GM12878 (cell line): Measurements from ENCODE around the gene PPM1D. TPM values are rescaled to one million over a fixed set of nuclear protein-coding genes. Genes with fewer than 3 reads are reported as not detected.

ENCODE experiments used
- ATAC-seq: fragments of 200-7000 bp; cut with Tn5 transposase; 3 replicates; pipeline ENCODE4 v1.9.1; 2020; ENCODE audit warnings: mild to moderate bottlenecking, moderate library complexity
- Bru-seq: library from RNA; stranded (reverse); fragments of 400-500 nt; gene quantifications from one replicate; lab custom pipeline; 2021; lab: Mats Ljungman, UMichigan
- BruChase-seq, 2 experiments: library from RNA; stranded (reverse); fragments of 400-500 nt; gene quantifications; one replicate each; lab custom pipeline; 2021; lab: Mats Ljungman, UMichigan
- BruUV-seq: library from RNA; stranded (reverse); fragments of 400-500 nt; replicated peaks from 2 replicates; lab custom pipeline; 2021; lab: Mats Ljungman, UMichigan
- CTCF ChIA-PET: fragments of 300-600 bp; sonication (Branson Sonifier 250); formaldehyde crosslinking; extraction: SDS; loops from one replicate; lab custom pipeline; 2021; ENCODE audit warnings: inconsistent platforms; lab: Yijun Ruan, JAX
- POLR2A ChIA-PET: fragments of 350-600 bp; formaldehyde crosslinking; extraction: SDS; loops from one replicate; lab custom pipeline; 2021; ENCODE audit warnings: inconsistent platforms; lab: Charles Lee
- RAD21 ChIA-PET: fragments of 300-600 bp; sonication (Branson Sonifier 250); formaldehyde crosslinking; loops from one replicate; lab custom pipeline; 2023; ENCODE audit warnings: antibody characterized with exemption; ENCODE audit not compliant: unreplicated experiment; lab: Charles Lee
- SMC1A ChIA-PET: fragments of 300-600 bp; sonication (Branson Sonifier 250); formaldehyde crosslinking; loops from one replicate; lab custom pipeline; 2023; ENCODE audit not compliant: unreplicated experiment, uncharacterized antibody; lab: Charles Lee
- DNase-seq: peaks from one replicate; pipeline ENCODE4 v3.0.0-alpha.2; 2011; ENCODE audit warnings: low read depth, low spot score
- FAIRE-seq: peaks from 3 replicates; lab custom pipeline; 2011; peaks lifted over from hg19 to GRCh38; lab: Jason Lieb, UNC
- H2AFZ ChIP-seq: 2 replicates; pipeline ENCODE4 v1.6.0; 2011; ENCODE audit warnings: low read depth, low read length, control low read depth; ENCODE audit not compliant: control insufficient read depth
- H3K27ac ChIP-seq: 2 replicates; pipeline ENCODE4 v1.5.1; 2011; ENCODE audit warnings: control low read depth; ENCODE audit not compliant: control insufficient read depth, insufficient read depth
- H3K27me3 ChIP-seq, 2 experiments: replicated peaks in 1 of 2; 2 replicates each; pipeline versions ENCODE4 v1.6.0 to v1.6.1; 2011; ENCODE audit warnings: low read length in 1 of 2; ENCODE audit not compliant: control insufficient read depth in 2 of 2, insufficient read depth in 2 of 2
- H3K36me3 ChIP-seq, 2 experiments: 2 replicates each; pipeline ENCODE4 v1.5.1; 2011; ENCODE audit warnings: low read length in 1 of 2; ENCODE audit not compliant: control insufficient read depth in 2 of 2, insufficient read depth in 2 of 2
- H3K4me1 ChIP-seq: 2 replicates; pipeline ENCODE4 v1.6.1; 2011; ENCODE audit warnings: mild to moderate bottlenecking, low read length, moderate library complexity, mixed read lengths; ENCODE audit not compliant: control insufficient read depth, insufficient read depth
- H3K4me2 ChIP-seq: 2 replicates; pipeline ENCODE4 v1.6.0; 2011; ENCODE audit warnings: control low read depth; ENCODE audit not compliant: control insufficient read depth, insufficient read depth
- H3K4me3 ChIP-seq: fragments of 200-600 bp; sonication (generic); 2 replicates; pipeline ENCODE4 v1.5.1; 2016
- H3K79me2 ChIP-seq: 2 replicates; pipeline ENCODE4 v1.6.0; 2011; ENCODE audit warnings: low read length; ENCODE audit not compliant: control insufficient read depth, insufficient read depth
- H3K9ac ChIP-seq: 2 replicates; pipeline ENCODE4 v1.8.0; 2011; ENCODE audit warnings: low read length, control low read depth, mixed read lengths; ENCODE audit not compliant: control insufficient read depth, insufficient read depth
- H3K9me3 ChIP-seq: replicated peaks from 3 replicates; pipeline ENCODE4 v1.5.1; 2011; ENCODE audit warnings: mild to moderate bottlenecking, low read length; ENCODE audit not compliant: control insufficient read depth, insufficient read depth
- H4K20me1 ChIP-seq: 2 replicates; pipeline ENCODE4 v1.6.0; 2011; ENCODE audit not compliant: control insufficient read depth, insufficient read depth
- CREB1 ChIP-seq: IDR thresholded peaks from 2 replicates; pipeline ENCODE4 v1.6.1; 2012; ENCODE audit warnings: low read depth, mild to moderate bottlenecking, inconsistent platforms
- EGR1 ChIP-seq, 2 experiments: IDR thresholded peaks; 1 replicate in 1 of 2; 2 replicates in 1 of 2; pipeline ENCODE4 v1.6.1; 2011 to 2012; ENCODE audit warnings: low read depth in 2 of 2, low read length in 2 of 2, borderline replicate concordance in 1 of 2, mild to moderate bottlenecking in 1 of 2, moderate library complexity in 1 of 2
- ELK1 ChIP-seq: IDR thresholded peaks from 2 replicates; pipeline ENCODE4 v1.6.1; 2012; ENCODE audit warnings: low read depth, low read length, improper control_type of control experiment
- GATAD2B ChIP-seq: fragments of 450-650 bp; conservative IDR thresholded peaks from 2 replicates; pipeline ENCODE4 v1.6.1; 2017; ENCODE audit warnings: low read depth, mild to moderate bottlenecking, moderate library complexity
- MYC ChIP-seq: IDR thresholded peaks from 2 replicates; pipeline ENCODE4 v1.6.1; 2011; ENCODE audit warnings: mild to moderate bottlenecking, low read length, moderate library complexity, inconsistent platforms; ENCODE audit not compliant: insufficient read depth, insufficient replicate concordance, insufficient read length, severe bottlenecking
- NFYB ChIP-seq: IDR thresholded peaks from 2 replicates; pipeline ENCODE4 v1.6.1; 2011; ENCODE audit warnings: low read depth, mild to moderate bottlenecking, low read length, improper control_type of control experiment, moderate library complexity; ENCODE audit not compliant: insufficient read depth
- PKNOX1 ChIP-seq: fragments of 450-650 bp; IDR thresholded peaks from 2 replicates; pipeline ENCODE4 v1.6.1; 2016; ENCODE audit warnings: mild to moderate bottlenecking
- PML ChIP-seq: IDR thresholded peaks from 2 replicates; pipeline ENCODE4 v1.6.1; 2012; ENCODE audit warnings: low read length, inconsistent platforms
- POLR2AphosphoS5 ChIP-seq: IDR thresholded peaks from 2 replicates; pipeline ENCODE4 v1.6.1; 2011; ENCODE audit warnings: mild to moderate bottlenecking, low read length, inconsistent platforms
- RUNX3 ChIP-seq: IDR thresholded peaks from 2 replicates; pipeline ENCODE4 v1.6.1; 2012; ENCODE audit warnings: low read length, inconsistent platforms
- TCF12 ChIP-seq: IDR thresholded peaks from 2 replicates; pipeline ENCODE4 v1.6.1; 2011; ENCODE audit warnings: low read depth, mild to moderate bottlenecking, low read length
- WRNIP1 ChIP-seq: IDR thresholded peaks from 2 replicates; pipeline ENCODE4 v1.6.1; 2011; ENCODE audit warnings: low read depth, low read length, improper control_type of control experiment, borderline replicate concordance
- WGBS: methylation state at CpG from one replicate; pipeline ENCODE4 v1.1.6; 2016; ENCODE audit warnings: low lambda C conversion rate; ENCODE audit not compliant: insufficient replicate concordance, insufficient coverage; ENCODE audit errors: missing lambda C conversion rate; 5-methylcytosine and 5-hydroxymethylcytosine counted together
- in situ Hi-C: fragments of 300-500 bp; cut with MboI; formaldehyde crosslinking; loops from 9 replicates; pipeline ENCODE4 v1.14.3; 2018; ENCODE audit warnings: mixed read lengths
- intact Hi-C: fragments of 100-400 bp; cut with micrococcal nuclease; formaldehyde crosslinking; loops from one replicate; pipeline ENCODE4 v1.14.2; 2022; ENCODE audit not compliant: unreplicated experiment
- long read RNA-seq, 2 experiments: library from polyadenylated mRNA; unstranded; transcript quantifications; one replicate each; pipeline ENCODE4 v2.0.0, GENCODE V29; 2019 to 2020
- polyA minus RNA-seq, 3 experiments: library from RNA; depleted of rRNA, polyadenylated mRNA; stranded (reverse); fragments of >200 nt; gene quantifications; 2 replicates each; pipeline ENCODE4 v1.2.3, GENCODE V29; 2011
- polyA plus RNA-seq, 11 experiments: library from polyadenylated mRNA; depleted of rRNA in 4 of 11; unstranded in 6 of 11; stranded (reverse) in 5 of 11; fragments of >200 nt; fragmentation: Nextera tagmentation in 4 of 11; fragmentation: Illumina TruSeq in 1 of 11; extraction: Ambion mirVana in 4 of 11; extraction: Trizol in 1 of 11; gene quantifications; 1 replicate in 1 of 11; 2 replicates in 10 of 11; pipeline versions ENCODE4 v1.2.1 to v1.2.3, GENCODE V29; 2011 to 2016; ENCODE audit warnings: inconsistent platforms in 2 of 11, missing spikeins in 2 of 11, low read depth in 1 of 11
- total RNA-seq, 4 experiments: library from RNA; depleted of rRNA in 3 of 4; stranded (reverse); fragments of >200 nt in 3 of 4; fragmentation: Illumina TruSeq in 1 of 4; extraction: Trizol in 1 of 4; gene quantifications; 2 replicates each; pipeline versions ENCODE4 v1.2.1 to v1.2.3, GENCODE V29; 2013 to 2021
- TF ChIP-seq, protein P1 (sequence below): fragments of 450-650 bp; IDR thresholded peaks from 2 replicates; pipeline ENCODE4 v1.6.1; 2016; ENCODE audit warnings: mild to moderate bottlenecking

The PPM1D gene
- total RNA-seq (2013; cell fraction: nucleolus; rRNA removed) = 13.2 and 14.1 TPM in 2 replicates
- 7.2 and 9.0 TPM in 2 replicates for total RNA-seq (2014; rRNA removed)
- total RNA-seq (2014; rRNA removed; fragmentation: Illumina TruSeq; extraction: Trizol) = 12.3 and 12.8 TPM in 2 replicates
- 15.9 and 16.9 TPM in 2 replicates for total RNA-seq (2021)
- 4.2 TPM for polyA plus RNA-seq (2011; ENCODE audit: low read depth)
- 9.2 and 9.3 TPM in 2 replicates for polyA plus RNA-seq (2011; rRNA removed)
- polyA plus RNA-seq (2011; cell fraction: cytosol; rRNA removed) = 6.8 and 6.9 TPM in 2 replicates
- polyA plus RNA-seq (2011; cell fraction: nucleus; rRNA removed) = 5.9 and 7.8 TPM in 2 replicates
- 6.1 TPM in 2 replicates for polyA plus RNA-seq (2012)
- 12.3 and 18.1 TPM in 2 replicates for polyA plus RNA-seq (2014; fragmentation: Illumina TruSeq; extraction: Trizol)
- 1 to 10 TPM; 1.9 to 3.5 TPM for polyA plus RNA-seq (2014; fragmentation: Nextera tagmentation; extraction: Ambion mirVana)
- polyA plus RNA-seq (2014; rRNA removed) = 7.9 and 10.6 TPM in 2 replicates
- polyA plus RNA-seq (2016; fragmentation: Nextera tagmentation; extraction: Ambion mirVana) = 10 to 100 TPM; 17.5 to 20.8 TPM
- polyA minus RNA-seq (2011; rRNA and poly(A)+ RNA removed) = 11.6 and 13.4 TPM in 2 replicates
- 3.4 and 6.0 TPM in 2 replicates for polyA minus RNA-seq (2011; cell fraction: cytosol; rRNA and poly(A)+ RNA removed)
- polyA minus RNA-seq (2011; cell fraction: nucleus; rRNA and poly(A)+ RNA removed) = 7.0 and 13.2 TPM in 2 replicates
- percentile 84 among the genes with signal in this experiment for Bru-seq, nascent RNA
- BruChase-seq, experiment 1, labeled RNA remaining after a 6-hour chase = percentile 65 among the genes with signal in this experiment
- percentile 79 among the genes with signal in this experiment for BruChase-seq, experiment 2, labeled RNA remaining after a 2-hour chase
- long read RNA-seq, experiment 1, full-length matches to known transcripts = 11 of 11 reads
- long read RNA-seq, experiment 1, partial matches to known transcripts = 0 of 11 reads
- long read RNA-seq, experiment 1, other reads (novel, unspliced or antisense) = 0 of 11 reads
- long read RNA-seq, experiment 2, full-length matches to known transcripts = 2 of 6 reads
- long read RNA-seq, experiment 2, partial matches to known transcripts = 4 of 6 reads
- long read RNA-seq, experiment 2, other reads (novel, unspliced or antisense) = 0 of 6 reads

DNA sequence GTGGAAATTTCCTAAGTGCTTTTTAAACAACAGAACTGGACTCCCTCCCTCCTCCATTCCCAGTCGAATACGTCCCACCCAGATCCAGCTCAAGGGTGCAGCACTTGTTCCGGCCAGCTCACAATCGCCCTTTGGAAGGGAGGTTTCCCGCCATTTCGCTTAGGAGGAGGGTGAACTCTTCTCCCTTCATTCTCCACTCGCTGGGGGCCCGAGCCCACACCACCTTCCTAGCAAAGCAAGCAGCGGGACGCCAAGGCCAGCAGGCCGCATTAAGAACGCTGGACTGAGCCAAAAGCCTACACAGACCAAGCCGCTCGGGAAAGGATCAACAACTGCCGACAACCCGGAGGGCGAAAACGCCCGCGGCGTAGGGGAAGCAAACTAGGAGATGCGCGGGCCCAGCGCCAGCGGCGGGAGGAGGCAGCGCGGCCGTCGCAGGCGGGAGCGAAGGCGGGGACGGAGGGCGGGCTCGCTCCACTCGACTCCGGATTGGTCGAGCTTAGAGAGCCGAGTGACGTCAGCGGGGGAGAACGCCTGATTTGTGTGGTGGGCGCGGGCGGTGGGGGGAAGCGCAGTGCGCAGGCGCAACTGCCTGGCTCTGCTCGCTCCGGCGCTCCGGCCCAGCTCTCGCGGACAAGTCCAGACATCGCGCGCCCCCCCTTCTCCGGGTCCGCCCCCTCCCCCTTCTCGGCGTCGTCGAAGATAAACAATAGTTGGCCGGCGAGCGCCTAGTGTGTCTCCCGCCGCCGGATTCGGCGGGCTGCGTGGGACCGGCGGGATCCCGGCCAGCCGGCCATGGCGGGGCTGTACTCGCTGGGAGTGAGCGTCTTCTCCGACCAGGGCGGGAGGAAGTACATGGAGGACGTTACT, at the start of gene PPM1D:
TSS of gene PPM1D (plus strand) at position 574 of the 870 bp plus-strand sequence. CDS start at position 796, 222 bp downstream.
- FAIRE-seq = no peak
- in situ Hi-C loops = no loop called here
- no TSS peak for BruUV-seq
- TF ChIP-seq CREB1 = peak; percentile 92
- TF ChIP-seq WRNIP1 = no peak
- TF ChIP-seq, protein P1, sequence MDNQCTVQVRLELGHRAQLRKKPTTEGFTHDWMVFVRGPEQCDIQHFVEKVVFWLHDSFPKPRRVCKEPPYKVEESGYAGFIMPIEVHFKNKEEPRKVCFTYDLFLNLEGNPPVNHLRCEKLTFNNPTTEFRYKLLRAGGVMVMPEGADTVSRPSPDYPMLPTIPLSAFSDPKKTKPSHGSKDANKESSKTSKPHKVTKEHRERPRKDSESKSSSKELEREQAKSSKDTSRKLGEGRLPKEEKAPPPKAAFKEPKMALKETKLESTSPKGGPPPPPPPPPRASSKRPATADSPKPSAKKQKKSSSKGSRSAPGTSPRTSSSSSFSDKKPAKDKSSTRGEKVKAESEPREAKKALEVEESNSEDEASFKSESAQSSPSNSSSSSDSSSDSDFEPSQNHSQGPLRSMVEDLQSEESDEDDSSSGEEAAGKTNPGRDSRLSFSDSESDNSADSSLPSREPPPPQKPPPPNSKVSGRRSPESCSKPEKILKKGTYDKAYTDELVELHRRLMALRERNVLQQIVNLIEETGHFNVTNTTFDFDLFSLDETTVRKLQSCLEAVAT = peak; percentile 73
- TF ChIP-seq PKNOX1 = peak; percentile 39
- TF ChIP-seq MYC = no peak
- TF ChIP-seq RUNX3 = peak; percentile 5; the same call in 1 of the 2 replicates
- peak; percentile 13; the same call in 1 of the 2 replicates for TF ChIP-seq TCF12
- TF ChIP-seq POLR2AphosphoS5 = peak; percentile 92
- peak; percentile 91 for TF ChIP-seq NFYB
- 0 out of 2 replicates have a peak, but pooled peaks have one; percentile 29 for TF ChIP-seq GATAD2B
- peak; percentile 94 for TF ChIP-seq PML
- 0 out of 2 replicates have a peak, but pooled peaks have one; percentile 29 for TF ChIP-seq ELK1
- TF ChIP-seq EGR1 (IDR thresholded peaks at IDR 0.05; ENCODE audit: borderline replicate concordance in 1 of 2, low read depth in 2 of 2, low read length in 2 of 2) = 0 out of 3 replicates have a peak, but pooled peaks of 1 of the 2 experiments have one; percentile 35

More for the DNA sequence above, at the start of gene PPM1D:
- Histone ChIP-seq H2AFZ (peak within 1 kb of the TSS; percentile 97), H3K4me1 (no peaks in the 10 kb centered on the region), H4K20me1 (no peaks in the 10 kb centered on the region), H3K9me3 (no peaks in the 10 kb centered on the region), H3K79me2 (peaks cover 48% of the 10 kb centered on the region), H3K27ac (peak within 1 kb of the TSS; percentile 87), H3K4me2 (peak within 1 kb of the TSS; percentile 57), H3K4me3 (peak within 1 kb of the TSS; percentile 89), H3K36me3 (no peaks in the 10 kb centered on the region), H3K9ac (peak within 1 kb of the TSS; percentile 93), H3K27me3 (no peaks in the 10 kb centered on the region)
- 1% methylated on average over 61 of the region's 83 CpGs for WGBS
- ChIA-PET SMC1A (interaction anchor here (0.8 to 2.2 kb wide), 4 partner anchors 23 to 131 kb away, joined by 3 to 6 read pairs (median 4); partner anchors contain the start of gene BCAS3), RAD21 (interaction anchor here (0.6 to 1.6 kb wide), 7 partner anchors 22 to 509 kb away, joined by 3 to 5 read pairs (median 4); partner anchors contain the start of genes APPBP2 and BCAS3), CTCF (interaction anchor here (0.5 to 1.6 kb wide), 11 partner anchors 9 to 1077 kb away, joined by 3 to 6 read pairs (median 3); no protein-coding TSS in a partner anchor), POLR2A (interaction anchor here (0.7 to 1.5 kb wide), 9 partner anchors 13 to 208 kb away, joined by 3 to 8 read pairs (median 4); partner anchors contain the start of genes BCAS3 and USP32)
- peak; percentile 91 for ATAC-seq
- DNase-seq = peak; percentile 92
- intact Hi-C loops = loop anchor here (2.0 kb wide), 1 partner anchor 39 kb away; no protein-coding TSS in a partner anchor
